HEK293 (cell line): ENCODE data around the gene TMEM138.

ENCODE experiments used
- BCL11A ChIP-seq: fragments of 450-650 bp; formaldehyde crosslinking; IDR thresholded peaks from 2 replicates; pipeline ENCODE4 v1.5.1; 2016; ENCODE audit warnings: low read depth, missing biosample characterization, missing genetic modification characterization
- CTCF ChIP-seq: fragments of 450-650 bp; formaldehyde crosslinking; IDR thresholded peaks from 2 replicates; pipeline ENCODE4 v1.5.1; 2016; ENCODE audit warnings: missing biosample characterization, missing genetic modification characterization
- ELK4 ChIP-seq: IDR thresholded peaks from 2 replicates; pipeline ENCODE4 v1.6.1; 2011; ENCODE audit warnings: mild to moderate bottlenecking, low read depth, low read length, borderline replicate concordance
- KLF1 ChIP-seq: fragments of 450-650 bp; formaldehyde crosslinking; IDR thresholded peaks from 2 replicates; pipeline ENCODE4 v1.5.1; 2016; ENCODE audit warnings: missing biosample characterization, missing genetic modification characterization
- KLF9 ChIP-seq: fragments of 450-650 bp; formaldehyde crosslinking; IDR thresholded peaks from 2 replicates; pipeline ENCODE4 v1.5.1; 2016; ENCODE audit warnings: missing biosample characterization, missing genetic modification characterization, low read depth
- REST ChIP-seq: fragments of 450-650 bp; formaldehyde crosslinking; IDR thresholded peaks from 2 replicates; pipeline ENCODE4 v1.5.1; 2016; ENCODE audit warnings: missing biosample characterization, missing genetic modification characterization
- ZBTB48 ChIP-seq: fragments of 450-650 bp; formaldehyde crosslinking; IDR thresholded peaks from 2 replicates; pipeline ENCODE4 v1.5.1; 2016; ENCODE audit warnings: missing biosample characterization, missing genetic modification characterization
- ZNF223 ChIP-seq: fragments of 450-650 bp; formaldehyde crosslinking; IDR thresholded peaks from 2 replicates; pipeline ENCODE4 v1.5.1; 2016; ENCODE audit warnings: missing biosample characterization, missing genetic modification characterization
- ZNF24 ChIP-seq: fragments of 450-650 bp; formaldehyde crosslinking; IDR thresholded peaks from 2 replicates; pipeline ENCODE4 v1.5.1; 2016; ENCODE audit warnings: missing biosample characterization, missing genetic modification characterization
- ZNF274 ChIP-seq, 2 experiments: fragments of 200-500 bp in 1 of 2; fragments of 450-650 bp in 1 of 2; sonication (Bioruptor generic) in 1 of 2; formaldehyde crosslinking in 1 of 2; IDR thresholded peaks; 2 replicates each; pipeline versions ENCODE4 v1.5.1 to v1.6.1; 2014 to 2016; ENCODE audit warnings: borderline replicate concordance in 1 of 2, inconsistent platforms in 1 of 2, low read length in 1 of 2, missing biosample characterization in 1 of 2, missing genetic modification characterization in 1 of 2
- ZNF391 ChIP-seq: fragments of 450-650 bp; formaldehyde crosslinking; IDR thresholded peaks from 2 replicates; pipeline ENCODE4 v1.5.1; 2016; ENCODE audit warnings: low read depth, missing biosample characterization, missing genetic modification characterization, borderline replicate concordance
- ZNF398 ChIP-seq: fragments of 450-650 bp; formaldehyde crosslinking; IDR thresholded peaks from 2 replicates; pipeline ENCODE4 v1.5.1; 2017; ENCODE audit warnings: missing biosample characterization, missing genetic modification characterization
- ZNF548 ChIP-seq: fragments of 450-650 bp; formaldehyde crosslinking; IDR thresholded peaks from 2 replicates; pipeline ENCODE4 v1.5.1; 2016; ENCODE audit warnings: missing biosample characterization, missing genetic modification characterization
- ZNF549 ChIP-seq: fragments of 450-650 bp; IDR thresholded peaks from 2 replicates; pipeline ENCODE4 v1.5.1; 2018; ENCODE audit warnings: missing biosample characterization, missing genetic modification characterization, mild to moderate bottlenecking, inconsistent platforms, moderate library complexity

- no peak for TF ChIP-seq ZNF274 (IDR thresholded peaks at IDR 0.05; ENCODE audit: low read length)
- no peak for TF ChIP-seq ZNF274 (tag by site-specific recombination; IDR thresholded peaks at IDR 0.05; ENCODE audit: borderline replicate concordance)
- TF ChIP-seq BCL11A = no peak
- TF ChIP-seq ZNF548 (tag by site-specific recombination) = no peak
- no peak for TF ChIP-seq ZNF549 (tag by site-specific recombination)
- TF ChIP-seq ZNF24 (tag by site-specific recombination) = no peak
- no peak for TF ChIP-seq CTCF (tag by site-specific recombination)
- no peak for TF ChIP-seq ZNF391 (tag by site-specific recombination)
- no peak for TF ChIP-seq REST (tag by site-specific recombination)
- no peak for TF ChIP-seq KLF9
- TF ChIP-seq ZNF223 (tag by site-specific recombination) = no peak
- TF ChIP-seq KLF1 (tag by site-specific recombination) = no peak
- no peak for TF ChIP-seq ELK4
- TF ChIP-seq ZNF398 = no peak
- TF ChIP-seq ZBTB48 (tag by site-specific recombination) = no peak
Observed at GRCh38 chr11:61404641-61405040, 42.5 kb downstream of the TMEM138 start.
